Measurements from ENCODE around the gene RAB31.

DNA sequence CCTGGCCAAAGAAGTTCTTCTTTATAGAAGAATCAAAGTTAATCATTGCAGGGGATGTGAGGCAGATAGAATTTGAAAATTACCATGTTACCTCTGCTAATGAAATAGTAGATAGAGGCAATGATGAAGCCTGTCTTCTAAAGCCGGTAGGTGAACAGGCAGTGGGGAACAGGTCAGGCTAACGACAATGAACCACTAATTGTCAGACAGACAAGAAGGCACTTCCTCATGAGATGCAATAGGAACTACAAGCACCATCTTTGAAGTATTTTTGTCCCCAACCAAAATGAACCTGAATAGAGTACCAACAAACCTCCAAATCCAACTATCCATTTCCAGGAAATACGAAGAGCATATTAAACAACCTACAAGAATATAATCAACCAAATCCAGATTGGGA, 41.6 kb upstream of the RAB31 start:
- no peak for TF ChIP-seq POLR2A (IDR thresholded peaks at IDR 0.05)
- TF ChIP-seq, protein P1, sequence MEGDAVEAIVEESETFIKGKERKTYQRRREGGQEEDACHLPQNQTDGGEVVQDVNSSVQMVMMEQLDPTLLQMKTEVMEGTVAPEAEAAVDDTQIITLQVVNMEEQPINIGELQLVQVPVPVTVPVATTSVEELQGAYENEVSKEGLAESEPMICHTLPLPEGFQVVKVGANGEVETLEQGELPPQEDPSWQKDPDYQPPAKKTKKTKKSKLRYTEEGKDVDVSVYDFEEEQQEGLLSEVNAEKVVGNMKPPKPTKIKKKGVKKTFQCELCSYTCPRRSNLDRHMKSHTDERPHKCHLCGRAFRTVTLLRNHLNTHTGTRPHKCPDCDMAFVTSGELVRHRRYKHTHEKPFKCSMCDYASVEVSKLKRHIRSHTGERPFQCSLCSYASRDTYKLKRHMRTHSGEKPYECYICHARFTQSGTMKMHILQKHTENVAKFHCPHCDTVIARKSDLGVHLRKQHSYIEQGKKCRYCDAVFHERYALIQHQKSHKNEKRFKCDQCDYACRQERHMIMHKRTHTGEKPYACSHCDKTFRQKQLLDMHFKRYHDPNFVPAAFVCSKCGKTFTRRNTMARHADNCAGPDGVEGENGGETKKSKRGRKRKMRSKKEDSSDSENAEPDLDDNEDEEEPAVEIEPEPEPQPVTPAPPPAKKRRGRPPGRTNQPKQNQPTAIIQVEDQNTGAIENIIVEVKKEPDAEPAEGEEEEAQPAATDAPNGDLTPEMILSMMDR (IDR thresholded peaks at IDR 0.05), result no peak

Measured in uterus (tissue), 2 donors.